AG04450 (cell line): ENCODE measurements around the gene NEURL1B. TPM values are rescaled to one million over a fixed set of nuclear protein-coding genes. Genes with fewer than 3 reads are reported as not detected.

Experiments used
- CTCF ChIA-PET: fragments of 300-600, 350-600 bp; formaldehyde crosslinking; extraction: SDS; loops from one replicate; lab custom pipeline; 2022; ENCODE audit warnings: antibody characterized with exemption, inconsistent platforms; lab: Charles Lee
- POLR2A ChIA-PET: fragments of 350-600 bp; formaldehyde crosslinking; extraction: SDS; loops from one replicate; lab custom pipeline; 2021; ENCODE audit warnings: antibody characterized with exemption, inconsistent platforms; lab: Yijun Ruan, JAX
- DNase-seq: peaks from one replicate; pipeline ENCODE4 v3.0.0-alpha.2; 2011; ENCODE audit warnings: low read depth, low spot score
- H3K27ac ChIP-seq: one replicate; pipeline ENCODE4 v1.5.1; 2012; ENCODE audit warnings: low read depth, low read length, control low read depth
- H3K27me3 ChIP-seq: one replicate; pipeline ENCODE4 v1.6.0; 2012; ENCODE audit warnings: low read length; ENCODE audit not compliant: control insufficient read depth, insufficient read depth
- H3K4me3 ChIP-seq: 2 replicates; pipeline ENCODE4 v1.5.1; 2011; ENCODE audit warnings: mild to moderate bottlenecking, low read depth, low read length, control low read depth
- H3K9me3 ChIP-seq: 2 replicates; pipeline ENCODE4 v1.5.1; 2012; ENCODE audit warnings: low read length; ENCODE audit not compliant: control insufficient read depth, insufficient read depth
- polyA plus RNA-seq: library from polyadenylated mRNA; depleted of rRNA; stranded (reverse); fragments of >200 nt; gene quantifications from 2 replicates; pipeline ENCODE4 v1.2.3, GENCODE V29; 2011
- TF ChIP-seq, protein P1 (sequence below): IDR thresholded peaks from 2 replicates; pipeline ENCODE4 v1.5.1; 2011; ENCODE audit warnings: low read depth, low read length, control low read depth, inconsistent platforms

NEURL1B gene
- polyA plus RNA-seq, 1 experiment, result 1.8 TPM

DNA sequence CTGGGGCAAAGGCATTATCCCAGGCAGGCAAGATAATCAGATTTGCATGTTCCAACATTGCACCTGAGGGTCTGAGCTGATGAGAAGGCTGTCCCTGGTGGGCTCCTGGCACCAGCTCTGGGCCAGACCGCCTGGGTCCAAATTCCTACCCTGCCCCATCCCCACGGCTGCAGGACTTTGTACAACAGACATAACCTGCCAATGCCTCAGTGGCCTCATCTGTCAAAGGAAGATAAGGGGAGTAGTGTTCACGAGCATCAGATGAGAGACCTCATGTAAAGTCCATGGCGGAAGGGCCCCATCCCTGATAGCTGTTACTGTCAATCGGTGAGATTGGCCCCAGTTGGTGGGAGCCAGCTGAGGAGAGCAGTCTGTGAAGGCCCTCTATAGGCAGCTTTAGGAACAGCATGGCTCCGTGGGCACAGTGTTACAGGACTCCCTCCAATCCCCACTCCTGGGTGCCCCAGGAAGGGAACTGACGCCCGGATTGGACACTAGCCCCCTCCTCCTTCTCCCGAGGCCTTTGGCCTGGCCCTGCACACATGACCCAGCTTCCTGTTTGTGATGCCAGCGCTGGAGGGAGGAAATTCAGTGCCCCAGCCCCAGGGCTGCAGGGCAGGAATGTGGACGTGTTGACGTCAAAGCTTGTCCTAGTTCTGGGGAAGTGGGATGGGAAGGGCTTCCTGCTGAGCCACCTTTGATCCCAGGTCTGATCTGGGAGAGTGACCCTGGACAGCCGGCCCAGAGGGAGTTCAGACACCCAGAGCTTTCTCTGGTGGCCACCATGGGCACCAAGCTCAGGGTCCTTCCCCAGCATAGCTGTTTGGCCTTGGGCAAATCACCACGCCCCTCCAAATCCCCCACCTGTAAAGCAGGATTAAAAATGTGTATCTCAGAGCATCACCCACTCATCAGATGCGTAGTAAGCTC, 73.7 kb downstream of the NEURL1B start:
- TF ChIP-seq, protein P1, sequence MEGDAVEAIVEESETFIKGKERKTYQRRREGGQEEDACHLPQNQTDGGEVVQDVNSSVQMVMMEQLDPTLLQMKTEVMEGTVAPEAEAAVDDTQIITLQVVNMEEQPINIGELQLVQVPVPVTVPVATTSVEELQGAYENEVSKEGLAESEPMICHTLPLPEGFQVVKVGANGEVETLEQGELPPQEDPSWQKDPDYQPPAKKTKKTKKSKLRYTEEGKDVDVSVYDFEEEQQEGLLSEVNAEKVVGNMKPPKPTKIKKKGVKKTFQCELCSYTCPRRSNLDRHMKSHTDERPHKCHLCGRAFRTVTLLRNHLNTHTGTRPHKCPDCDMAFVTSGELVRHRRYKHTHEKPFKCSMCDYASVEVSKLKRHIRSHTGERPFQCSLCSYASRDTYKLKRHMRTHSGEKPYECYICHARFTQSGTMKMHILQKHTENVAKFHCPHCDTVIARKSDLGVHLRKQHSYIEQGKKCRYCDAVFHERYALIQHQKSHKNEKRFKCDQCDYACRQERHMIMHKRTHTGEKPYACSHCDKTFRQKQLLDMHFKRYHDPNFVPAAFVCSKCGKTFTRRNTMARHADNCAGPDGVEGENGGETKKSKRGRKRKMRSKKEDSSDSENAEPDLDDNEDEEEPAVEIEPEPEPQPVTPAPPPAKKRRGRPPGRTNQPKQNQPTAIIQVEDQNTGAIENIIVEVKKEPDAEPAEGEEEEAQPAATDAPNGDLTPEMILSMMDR, result peak; percentile 92
- ChIA-PET POLR2A (interaction anchor here (0.6 to 1.4 kb wide), 8 partner anchors 51 to 251 kb away, joined by 3 to 12 read pairs (median 4); partner anchors contain the start of genes DUSP1 and RPL26L1), CTCF (interaction anchor here (0.6 to 6.1 kb wide), 62 partner anchors 8 to 578 kb away, joined by 3 to 157 read pairs (median 5); partner anchors contain the start of genes ATP6V0E1, DUSP1 and RPL26L1)
- H3K4me3 ChIP-seq, result no peak overlapping the region
- no peak overlapping the region for H3K27ac ChIP-seq
- no peaks in the 10 kb centered on the region for H3K27me3 ChIP-seq
- H3K9me3 ChIP-seq, result no peaks in the 10 kb centered on the region
- no peak for DNase-seq

DNA sequence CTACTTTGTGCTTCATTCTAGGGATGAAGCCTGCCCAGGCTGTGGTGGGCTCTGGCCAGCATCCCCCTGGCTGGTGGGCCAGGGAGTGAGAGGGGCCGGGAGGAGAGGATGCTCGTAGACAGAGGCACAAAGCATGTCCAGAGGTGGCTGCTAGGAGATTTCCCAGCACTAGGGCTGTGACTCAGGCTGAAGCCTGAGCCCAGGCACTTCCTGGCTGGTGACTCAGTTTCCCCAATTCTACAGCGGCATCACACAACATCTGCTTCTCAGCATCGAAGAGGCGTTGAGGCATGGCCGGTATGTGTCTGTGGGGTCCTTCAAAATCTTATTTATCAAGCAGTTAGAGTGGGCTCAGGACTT, 74.3 kb downstream of the NEURL1B start:
- no peaks in the 10 kb centered on the region for H3K9me3 ChIP-seq
- H3K27me3 ChIP-seq, result no peaks in the 10 kb centered on the region
- H3K4me3 ChIP-seq, result no peak overlapping the region
- ChIA-PET POLR2A (interaction anchor here (0.6 to 1.4 kb wide), 6 partner anchors 50 to 251 kb away, joined by 3 to 12 read pairs (median 4); partner anchors contain the start of gene DUSP1), CTCF (interaction anchor here (0.7 to 6.1 kb wide), 51 partner anchors 8 to 421 kb away, joined by 3 to 157 read pairs (median 5); partner anchors contain the start of genes ATP6V0E1, DUSP1 and RPL26L1)
- TF ChIP-seq, protein P1, result no peak
- no peak overlapping the region for H3K27ac ChIP-seq
- no peak for DNase-seq

DNA sequence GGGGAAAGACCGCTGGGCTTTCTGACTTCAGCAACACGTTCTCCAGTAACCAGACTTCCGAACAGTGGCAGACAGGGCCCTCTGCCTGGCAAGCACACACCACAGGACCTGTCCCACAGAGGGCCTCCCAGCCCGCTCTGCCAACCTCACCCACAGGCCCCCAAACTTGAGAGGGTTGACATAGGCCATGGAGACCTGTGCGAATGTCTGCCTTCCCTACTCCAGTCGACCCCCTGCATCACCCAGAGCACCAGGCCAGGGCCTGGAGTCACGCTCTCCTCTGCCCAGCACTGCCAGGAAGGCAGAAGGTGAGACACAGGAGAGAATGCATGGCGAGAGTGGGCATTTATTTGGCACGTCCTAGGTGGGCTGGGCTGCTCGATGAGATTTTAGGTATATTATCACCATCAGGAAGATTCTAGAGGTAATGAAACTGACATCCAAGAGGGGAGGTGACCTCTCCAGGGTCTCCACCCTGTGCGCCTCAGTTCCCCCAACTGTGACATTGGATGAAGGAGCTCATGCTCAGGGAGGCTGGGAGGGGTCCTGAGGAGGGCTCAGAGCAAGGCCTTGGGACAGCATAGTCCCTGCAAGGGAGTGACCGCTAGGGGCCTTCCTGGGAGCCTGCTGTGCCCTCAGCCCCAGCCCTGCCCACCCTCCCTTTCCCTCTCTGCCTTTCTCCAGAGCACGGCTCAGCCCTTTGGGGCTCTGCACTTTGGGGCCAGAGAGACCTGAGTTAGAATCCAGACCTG, 75.0 kb downstream of the NEURL1B start:
- CTCF ChIA-PET, result interaction anchor here (0.6 to 2.6 kb wide), 41 partner anchors 9 to 434 kb away, joined by 3 to 80 read pairs (median 5); partner anchors contain the start of gene RPL26L1
- Histone ChIP-seq H3K27ac (no peak overlapping the region), H3K27me3 (no peaks in the 10 kb centered on the region), H3K9me3 (no peaks in the 10 kb centered on the region), H3K4me3 (no peak overlapping the region)
- POLR2A ChIA-PET, result interaction anchor here (0.6 to 1.6 kb wide), 3 partner anchors 55 to 216 kb away, joined by 4 to 14 read pairs (median 5); partner anchors contain the start of gene DUSP1
- TF ChIP-seq, protein P1, result no peak
- DNase-seq, result no peak

DNA sequence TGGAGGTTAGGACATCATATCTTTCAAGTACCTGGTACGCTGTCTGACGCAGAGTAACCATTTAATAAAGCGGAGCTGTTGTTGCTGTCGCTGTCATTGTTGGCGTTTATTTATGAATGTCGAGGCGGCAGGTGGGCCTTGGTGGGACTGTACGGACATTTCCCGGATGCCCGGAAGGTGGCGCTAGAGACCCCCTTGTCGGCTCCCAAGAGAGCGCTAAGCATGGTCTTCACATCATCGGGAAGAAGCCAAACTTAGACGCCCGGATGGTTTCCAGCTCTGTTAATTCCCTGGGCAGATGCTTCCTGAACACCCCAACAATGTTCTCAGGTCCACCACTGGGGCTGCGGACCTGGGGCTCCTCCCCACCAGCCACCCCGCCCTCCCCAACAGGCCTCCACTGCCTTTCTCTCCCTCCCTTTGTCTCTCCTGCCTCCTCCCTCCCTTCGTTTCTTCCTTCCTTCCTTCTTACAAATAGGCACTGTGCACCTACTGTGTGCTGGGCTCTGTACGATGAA, 75.8 kb downstream of the NEURL1B start:
- Histone ChIP-seq H3K27ac (no peak overlapping the region), H3K27me3 (no peaks in the 10 kb centered on the region), H3K9me3 (no peaks in the 10 kb centered on the region), H3K4me3 (no peak overlapping the region)
- CTCF ChIA-PET, result interaction anchor here (0.6 to 2.6 kb wide), 45 partner anchors 9 to 433 kb away, joined by 3 to 80 read pairs (median 5); partner anchors contain the start of gene RPL26L1
- TF ChIP-seq, protein P1, result peak; percentile 90
- POLR2A ChIA-PET, result interaction anchor here (0.6 to 1.6 kb wide), 4 partner anchors 50 to 215 kb away, joined by 3 to 14 read pairs (median 4); partner anchors contain the start of gene DUSP1
- DNase-seq, result peak; percentile 59
